ENCODE measurements around the gene AGAP3.

- TF ChIP-seq CTCF (conservative IDR thresholded peaks at IDR 0.05; ENCODE audit: low read depth, low read length): no peak
- no peak for TF ChIP-seq EZH2 (IDR thresholded peaks at IDR 0.05; ENCODE audit: borderline replicate concordance, low read depth, low read length, poor library complexity, severe bottlenecking)
These were observed 53.0 kb downstream of the AGAP3 start for GRCh38 chr7:151139071-151139790.
